Activated naive CD4-positive, alpha-beta T cell treated with anti-CD3 and anti-CD28 coated beads, Interleukin-2, amount 50 U/mL, for 24 hours (primary cell): ENCODE results near the gene MMGT1.

Source experiments
- H3K27ac Mint-ChIP-seq: one replicate; pipeline ENCODE4 v1.8.0; 2021; ENCODE audit warnings: mild to moderate bottlenecking, mixed read lengths
- H3K27me3 Mint-ChIP-seq: one replicate; pipeline ENCODE4 v1.8.0; 2021; ENCODE audit warnings: mixed read lengths
- H3K36me3 Mint-ChIP-seq: one replicate; pipeline ENCODE4 v1.8.0; 2021; ENCODE audit warnings: mixed read lengths
- H3K4me1 Mint-ChIP-seq: one replicate; pipeline ENCODE4 v1.8.0; 2021; ENCODE audit warnings: mixed read lengths
- H3K4me3 Mint-ChIP-seq: one replicate; pipeline ENCODE4 v1.8.0; 2021; ENCODE audit warnings: mild to moderate bottlenecking, mixed read lengths
- H3K9me3 Mint-ChIP-seq: one replicate; pipeline ENCODE4 v1.8.0; 2021; ENCODE audit warnings: mixed read lengths

MMGT1 gene

GRCh38 chrX:135973548-135974278, at the start of gene MMGT1:
Gene MMGT1 (minus strand): TSS chrX:135973988. CDS start chrX:135973675, 313 bp downstream.
- Mint-ChIP-seq H3K4me3 (peak within 1 kb of the TSS; percentile 94), H3K4me1 (peaks cover 31% of the 10 kb centered on the region), H3K27me3 (no peaks in the 10 kb centered on the region)

GRCh38 chrX:136021903-136022302, 48.1 kb upstream of the MMGT1 start:
- Mint-ChIP-seq H3K4me1 (no peaks in the 10 kb centered on the region), H3K36me3 (peaks cover 9% of the 10 kb centered on the region), H3K27me3 (no peaks in the 10 kb centered on the region)

More at GRCh38 chrX:135973548-135974278, at the start of gene MMGT1:
- H3K27ac Mint-ChIP-seq, result peak within 1 kb of the TSS; percentile 94
- no peaks in the 10 kb centered on the region for H3K9me3 Mint-ChIP-seq
- no peaks in the 10 kb centered on the region for H3K36me3 Mint-ChIP-seq

GRCh38 chrX:136021160-136021559, 47.4 kb upstream of the MMGT1 start:
- Mint-ChIP-seq H3K36me3 (peaks cover 9% of the 10 kb centered on the region), H3K4me3 (no peak overlapping the region), H3K27me3 (no peaks in the 10 kb centered on the region), H3K9me3 (no peaks in the 10 kb centered on the region), H3K27ac (no peak overlapping the region), H3K4me1 (no peaks in the 10 kb centered on the region)

More at GRCh38 chrX:136021903-136022302, 48.1 kb upstream of the MMGT1 start:
- H3K27ac Mint-ChIP-seq, result no peak overlapping the region
- H3K4me3 Mint-ChIP-seq, result no peak overlapping the region
- H3K9me3 Mint-ChIP-seq, result no peaks in the 10 kb centered on the region

GRCh38 chrX:136019226-136019625, 45.4 kb upstream of the MMGT1 start:
- H3K4me1 Mint-ChIP-seq, result no peaks in the 10 kb centered on the region
- no peak overlapping the region for H3K4me3 Mint-ChIP-seq
- peak overlapping the region; percentile 35 for H3K27ac Mint-ChIP-seq
- no peaks in the 10 kb centered on the region for H3K27me3 Mint-ChIP-seq
- H3K9me3 Mint-ChIP-seq, result no peaks in the 10 kb centered on the region
- H3K36me3 Mint-ChIP-seq, result peaks cover 9% of the 10 kb centered on the region

GRCh38 chrX:136016881-136017280, 43.1 kb upstream of the MMGT1 start:
- Mint-ChIP-seq H3K36me3 (peaks cover 8% of the 10 kb centered on the region), H3K4me1 (no peaks in the 10 kb centered on the region), H3K4me3 (no peak overlapping the region), H3K27ac (no peak overlapping the region), H3K27me3 (no peaks in the 10 kb centered on the region), H3K9me3 (no peaks in the 10 kb centered on the region)

- no peaks in the 10 kb centered on the region for H3K27me3 Mint-ChIP-seq
- H3K27ac Mint-ChIP-seq, result no peak overlapping the region
- H3K4me3 Mint-ChIP-seq, result no peak overlapping the region
- H3K9me3 Mint-ChIP-seq, result no peaks in the 10 kb centered on the region
- peaks cover 5% of the 10 kb centered on the region for H3K36me3 Mint-ChIP-seq
- no peaks in the 10 kb centered on the region for H3K4me1 Mint-ChIP-seq
Observed at GRCh38 chrX:136015016-136015415, 41.2 kb upstream of the MMGT1 start.

GRCh38 chrX:135988245-135988644, 14.5 kb upstream of the MMGT1 start:
- Mint-ChIP-seq H3K4me3 (no peak overlapping the region), H3K36me3 (peaks cover 2% of the 10 kb centered on the region), H3K4me1 (peaks cover 66% of the 10 kb centered on the region), H3K9me3 (no peaks in the 10 kb centered on the region), H3K27me3 (no peaks in the 10 kb centered on the region), H3K27ac (no peak overlapping the region)

- H3K27me3 Mint-ChIP-seq, result no peaks in the 10 kb centered on the region
- no peaks in the 10 kb centered on the region for H3K9me3 Mint-ChIP-seq
- peaks cover 71% of the 10 kb centered on the region for H3K4me1 Mint-ChIP-seq
- H3K27ac Mint-ChIP-seq, result peak overlapping the region; percentile 68
- H3K4me3 Mint-ChIP-seq, result peak overlapping the region; percentile 95
- peaks cover 2% of the 10 kb centered on the region for H3K36me3 Mint-ChIP-seq
Observed at GRCh38 chrX:135985973-135986310, 12.2 kb upstream of the MMGT1 start.

GRCh38 chrX:135985157-135985972, 11.6 kb upstream of the MMGT1 start, which contains the start of gene SLC9A6:
Gene SLC9A6 (plus strand): TSS chrX:135985435. CDS start chrX:135985659, 224 bp downstream.
- Mint-ChIP-seq H3K27ac (peak within 1 kb of the TSS; percentile 98), H3K9me3 (no peaks in the 10 kb centered on the region), H3K4me3 (peak within 1 kb of the TSS; percentile 95), H3K27me3 (no peaks in the 10 kb centered on the region), H3K36me3 (peaks cover 2% of the 10 kb centered on the region), H3K4me1 (peaks cover 73% of the 10 kb centered on the region)

- H3K4me1 Mint-ChIP-seq, result peaks cover 71% of the 10 kb centered on the region
- H3K4me3 Mint-ChIP-seq, result peak overlapping the region; percentile 95
- peaks cover 2% of the 10 kb centered on the region for H3K36me3 Mint-ChIP-seq
- peak overlapping the region; percentile 98 for H3K27ac Mint-ChIP-seq
- H3K27me3 Mint-ChIP-seq, result no peaks in the 10 kb centered on the region
- H3K9me3 Mint-ChIP-seq, result no peaks in the 10 kb centered on the region
Observed at GRCh38 chrX:135984791-135985156, 11.0 kb upstream of the MMGT1 start.

GRCh38 chrX:135984256-135984655, 10.5 kb upstream of the MMGT1 start:
- no peaks in the 10 kb centered on the region for H3K27me3 Mint-ChIP-seq
- peaks cover 66% of the 10 kb centered on the region for H3K4me1 Mint-ChIP-seq
- H3K36me3 Mint-ChIP-seq, result no peaks in the 10 kb centered on the region
- peak overlapping the region; percentile 98 for H3K27ac Mint-ChIP-seq
- H3K4me3 Mint-ChIP-seq, result peak overlapping the region; percentile 95
- H3K9me3 Mint-ChIP-seq, result no peaks in the 10 kb centered on the region

- Mint-ChIP-seq H3K4me1 (peaks cover 59% of the 10 kb centered on the region), H3K4me3 (peak overlapping the region; percentile 95), H3K9me3 (no peaks in the 10 kb centered on the region), H3K36me3 (no peaks in the 10 kb centered on the region), H3K27ac (peak overlapping the region; percentile 98), H3K27me3 (no peaks in the 10 kb centered on the region)
Observed at GRCh38 chrX:135982860-135983259, 9.1 kb upstream of the MMGT1 start.

GRCh38 chrX:135981668-135982067, 7.9 kb upstream of the MMGT1 start:
- Mint-ChIP-seq H3K27ac (no peak overlapping the region), H3K27me3 (no peaks in the 10 kb centered on the region), H3K4me3 (no peak overlapping the region), H3K9me3 (no peaks in the 10 kb centered on the region), H3K4me1 (peaks cover 47% of the 10 kb centered on the region), H3K36me3 (no peaks in the 10 kb centered on the region)

- Mint-ChIP-seq H3K36me3 (no peaks in the 10 kb centered on the region), H3K27ac (no peak overlapping the region), H3K9me3 (no peaks in the 10 kb centered on the region), H3K4me1 (peaks cover 41% of the 10 kb centered on the region), H3K4me3 (no peak overlapping the region), H3K27me3 (no peaks in the 10 kb centered on the region)
Observed at GRCh38 chrX:135981010-135981409, 7.2 kb upstream of the MMGT1 start.

GRCh38 chrX:135977611-135978010, 3.8 kb upstream of the MMGT1 start:
- Mint-ChIP-seq H3K27me3 (no peaks in the 10 kb centered on the region), H3K27ac (no peak overlapping the region), H3K4me1 (peaks cover 33% of the 10 kb centered on the region), H3K36me3 (no peaks in the 10 kb centered on the region), H3K4me3 (no peak overlapping the region), H3K9me3 (no peaks in the 10 kb centered on the region)

- no peaks in the 10 kb centered on the region for H3K9me3 Mint-ChIP-seq
- peaks cover 29% of the 10 kb centered on the region for H3K4me1 Mint-ChIP-seq
- no peaks in the 10 kb centered on the region for H3K27me3 Mint-ChIP-seq
- H3K36me3 Mint-ChIP-seq, result no peaks in the 10 kb centered on the region
- no peak overlapping the region for H3K4me3 Mint-ChIP-seq
- no peak overlapping the region for H3K27ac Mint-ChIP-seq
Observed at GRCh38 chrX:135975421-135975820, 1.6 kb upstream of the MMGT1 start.
